ENCODE results near the gene EXT2.

The EXT2 gene

DNA sequence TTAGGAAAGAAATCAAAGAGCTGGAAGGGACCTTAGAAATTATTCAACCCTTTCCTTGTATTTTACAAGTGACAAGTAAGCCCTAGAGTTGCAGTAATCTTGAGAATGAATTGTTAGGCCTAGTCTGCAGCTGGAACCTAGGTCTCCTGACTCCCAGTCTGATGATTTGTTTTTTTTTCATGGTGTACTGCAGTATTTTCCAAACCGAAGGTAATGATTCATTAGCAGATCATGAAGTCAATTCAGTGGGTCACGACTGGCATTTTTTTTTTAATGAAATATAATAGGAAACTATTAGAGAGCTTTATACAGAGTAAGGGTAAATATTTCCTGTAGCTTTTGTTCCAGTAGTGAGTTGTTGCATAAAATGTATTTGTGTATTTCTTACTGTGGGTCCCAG lies 42.8 kb downstream of the EXT2 start:
- no peaks in the 10 kb centered on the region for H3K4me1 ChIP-seq
- H3K4me2 ChIP-seq (ENCODE audit: low read length): no peak overlapping the region
- no peak overlapping the region for H3K9ac ChIP-seq
- no peaks in the 10 kb centered on the region for H3K27me3 ChIP-seq (ENCODE audit: control insufficient read depth, insufficient read depth, low read length)
- H3K9me3 ChIP-seq (ENCODE audit: control insufficient read depth, low read length): no peaks in the 10 kb centered on the region
- no peak overlapping the region for H2AFZ ChIP-seq
- H3K27ac ChIP-seq: no peak overlapping the region
- H3K4me3 ChIP-seq (ENCODE audit: low read depth, low read length): no peak overlapping the region
- H3K79me2 ChIP-seq: no peaks in the 10 kb centered on the region
- no peaks in the 10 kb centered on the region for H3K36me3 ChIP-seq (ENCODE audit: control insufficient read depth, insufficient read depth, low read length)
- no peak for TF ChIP-seq CTCF (IDR thresholded peaks at IDR 0.05)

GRCh38 chr11:44138980-44139379 lies 43.5 kb downstream of the EXT2 start:
- Histone ChIP-seq H3K27me3 (ENCODE audit: control insufficient read depth, insufficient read depth, low read length) (no peaks in the 10 kb centered on the region), H2AFZ (no peak overlapping the region), H3K4me2 (ENCODE audit: low read length) (no peak overlapping the region), H3K4me3 (ENCODE audit: low read depth, low read length) (no peak overlapping the region), H3K9ac (no peak overlapping the region), H3K36me3 (ENCODE audit: control insufficient read depth, insufficient read depth, low read length) (no peaks in the 10 kb centered on the region), H3K9me3 (ENCODE audit: control insufficient read depth, low read length) (no peaks in the 10 kb centered on the region), H3K79me2 (no peaks in the 10 kb centered on the region), H3K4me1 (no peaks in the 10 kb centered on the region), H3K27ac (no peak overlapping the region)
- TF ChIP-seq CTCF (IDR thresholded peaks at IDR 0.05): no peak

DNA sequence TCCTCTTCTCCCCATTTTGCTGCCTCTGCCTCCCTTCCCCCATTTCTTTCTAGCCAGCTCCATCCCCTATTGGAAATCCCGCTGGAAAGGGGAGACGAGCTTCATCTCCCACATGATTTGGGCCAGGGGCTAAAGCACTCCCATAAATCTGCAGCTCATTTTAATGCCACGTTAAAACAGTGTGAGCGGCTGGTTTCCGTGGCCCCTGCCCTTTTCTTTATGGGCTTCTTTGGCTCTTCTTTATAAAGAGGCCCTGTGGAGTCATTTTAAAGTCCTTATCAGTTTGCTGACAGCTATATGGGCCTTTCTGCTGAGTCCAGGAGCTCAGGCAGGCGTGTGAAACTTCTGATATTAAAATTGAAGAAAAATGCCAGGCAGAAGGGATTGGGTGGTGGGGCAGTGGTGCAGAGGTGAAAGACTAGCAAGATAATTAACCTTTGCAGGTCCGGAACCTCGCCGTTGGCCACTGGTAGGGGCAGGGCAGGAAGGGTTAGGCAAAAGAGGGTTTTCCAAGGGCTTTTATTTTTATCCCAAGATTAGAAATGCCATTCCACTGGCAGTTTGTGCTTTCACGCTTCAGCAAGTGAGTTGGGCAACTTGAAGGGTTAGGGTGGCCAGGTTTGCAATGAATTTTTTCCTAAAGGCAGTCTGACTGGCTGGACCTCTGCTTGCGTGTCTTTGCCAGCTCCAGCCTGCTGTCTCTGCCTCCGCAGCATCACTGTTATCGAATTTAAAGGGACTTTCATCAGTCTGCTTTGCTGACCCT lies 44.3 kb downstream of the EXT2 start:
- no peaks in the 10 kb centered on the region for H3K79me2 ChIP-seq
- no peaks in the 10 kb centered on the region for H3K36me3 ChIP-seq (ENCODE audit: control insufficient read depth, insufficient read depth, low read length)
- no peak overlapping the region for H3K4me2 ChIP-seq (ENCODE audit: low read length)
- H3K4me1 ChIP-seq: no peaks in the 10 kb centered on the region
- H3K27me3 ChIP-seq (ENCODE audit: control insufficient read depth, insufficient read depth, low read length): no peaks in the 10 kb centered on the region
- no peak for TF ChIP-seq CTCF (IDR thresholded peaks at IDR 0.05)
- no peaks in the 10 kb centered on the region for H3K9me3 ChIP-seq (ENCODE audit: control insufficient read depth, low read length)
- H3K27ac ChIP-seq: no peak overlapping the region
- no peak overlapping the region for H3K4me3 ChIP-seq (ENCODE audit: low read depth, low read length)
- no peak overlapping the region for H3K9ac ChIP-seq
- no peak overlapping the region for H2AFZ ChIP-seq

GRCh38 chr11:44140372-44140771 lies 44.9 kb downstream of the EXT2 start:
- no peak overlapping the region for H3K9ac ChIP-seq
- H3K27me3 ChIP-seq (ENCODE audit: control insufficient read depth, insufficient read depth, low read length): no peaks in the 10 kb centered on the region
- no peak for TF ChIP-seq CTCF (IDR thresholded peaks at IDR 0.05)
- no peak overlapping the region for H3K4me2 ChIP-seq (ENCODE audit: low read length)
- no peak overlapping the region for H3K4me3 ChIP-seq (ENCODE audit: low read depth, low read length)
- no peaks in the 10 kb centered on the region for H3K4me1 ChIP-seq
- no peaks in the 10 kb centered on the region for H3K79me2 ChIP-seq
- no peaks in the 10 kb centered on the region for H3K36me3 ChIP-seq (ENCODE audit: control insufficient read depth, insufficient read depth, low read length)
- no peaks in the 10 kb centered on the region for H3K9me3 ChIP-seq (ENCODE audit: control insufficient read depth, low read length)
- H3K27ac ChIP-seq: no peak overlapping the region
- H2AFZ ChIP-seq: no peak overlapping the region

DNA sequence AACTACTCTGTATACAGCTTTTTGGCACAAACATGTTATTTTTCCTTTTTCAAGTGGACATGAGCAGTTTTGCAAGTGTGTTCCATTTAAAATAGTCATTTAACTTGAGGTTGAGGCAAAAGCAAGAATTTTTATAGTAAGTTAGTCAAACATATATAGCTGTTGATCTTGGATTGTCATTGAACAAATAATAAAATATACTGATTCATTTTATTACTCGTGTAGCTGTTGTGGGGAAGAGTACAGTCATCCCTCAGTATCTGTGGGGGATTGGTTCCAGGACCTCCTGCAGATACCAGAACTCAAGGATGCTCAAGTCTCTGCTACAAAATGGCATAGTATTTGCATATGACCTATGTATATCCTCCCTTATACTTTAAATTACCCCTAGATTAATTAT lies 45.3 kb downstream of the EXT2 start:
- Histone ChIP-seq H3K4me1 (no peaks in the 10 kb centered on the region), H3K27me3 (ENCODE audit: control insufficient read depth, insufficient read depth, low read length) (no peaks in the 10 kb centered on the region), H3K79me2 (no peaks in the 10 kb centered on the region), H3K4me2 (ENCODE audit: low read length) (no peak overlapping the region), H2AFZ (no peak overlapping the region), H3K9me3 (ENCODE audit: control insufficient read depth, low read length) (no peaks in the 10 kb centered on the region), H3K4me3 (ENCODE audit: low read depth, low read length) (no peak overlapping the region), H3K36me3 (ENCODE audit: control insufficient read depth, insufficient read depth, low read length) (no peaks in the 10 kb centered on the region), H3K27ac (no peak overlapping the region), H3K9ac (no peak overlapping the region)
- TF ChIP-seq CTCF (IDR thresholded peaks at IDR 0.05): no peak
